ENCODE measurements around the gene AKAP9.
"Not testable (repeated sequence)": the region's sequence is repeated elsewhere in the genome, so short reads cannot be mapped to it uniquely, and the experiment has no call there.

AKAP9 gene

DNA sequence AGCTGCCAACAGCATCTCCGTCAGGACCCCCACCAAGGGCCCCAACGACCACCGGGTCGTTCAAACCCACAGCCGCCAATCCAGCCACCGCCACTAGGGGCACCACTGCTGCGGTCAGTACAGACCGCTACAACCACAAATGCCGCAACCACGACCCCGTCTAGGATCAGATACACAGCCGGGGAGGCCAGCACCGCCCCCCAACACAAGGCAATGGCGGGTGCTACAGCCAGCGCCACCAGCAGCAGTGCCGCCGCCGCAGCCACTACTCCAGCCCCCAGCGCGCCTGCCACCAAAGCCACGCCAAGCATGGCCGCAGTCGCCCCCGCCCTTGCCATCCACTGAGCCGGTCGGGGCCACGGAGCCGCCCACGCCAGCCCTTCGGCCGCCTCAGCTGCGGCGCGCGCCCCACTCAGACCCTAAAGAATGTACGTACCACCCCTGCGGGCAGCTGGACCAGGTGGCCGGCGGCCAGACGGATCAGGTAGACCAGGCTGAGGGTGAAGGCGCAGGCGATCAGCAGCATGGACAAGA is 193.1 kb downstream of the AKAP9 start:
- H3K27ac ChIP-seq (ENCODE audit: insufficient read depth in 1 of 2, low read depth in 1 of 2, low read length in 2 of 2, poor library complexity in 1 of 2, severe bottlenecking in 2 of 2): peak overlapping the region; percentile 94 to 98
- H3K9me3 ChIP-seq (ENCODE audit: control extremely low read depth in 1 of 5, control insufficient read depth in 4 of 5, insufficient read depth in 2 of 5, low read depth in 1 of 5, low read length in 4 of 5): peaks cover 0 to 2% (median 0%) of the 10 kb centered on the region in 5 experiments
- ChIA-PET POLR2A (interaction anchor here (0.6 to 1.2 kb wide), 6 partner anchors 8 to 313 kb away, joined by 3 to 6 read pairs (median 4); partner anchors contain the start of genes AKAP9 and GATAD1), CTCF (interaction anchor here (0.6 to 1.3 kb wide), 4 partner anchors 10 to 112 kb away, joined by 3 to 10 read pairs (median 4); partner anchors contain the start of genes ANKIB1, KRIT1 and LRRD1)
- H3K36me3 ChIP-seq (ENCODE audit: control insufficient read depth in 4 of 4, insufficient read depth in 4 of 4, low read length in 3 of 4): peaks cover 0 to 26% (median 13%) of the 10 kb centered on the region in 4 experiments
- no peaks in the 10 kb centered on the region for H3K27me3 ChIP-seq (replicated peaks in 2 of 5; ENCODE audit: control insufficient read depth in 4 of 5, insufficient read depth in 5 of 5, low read length in 4 of 5)
- WGBS (ENCODE audit: insufficient coverage): 0% methylated on average over 41 of the region's 42 CpGs
- peak overlapping the region; percentile 60 to 94 (median 80) for H3K4me3 ChIP-seq (ENCODE audit: control insufficient read depth in 1 of 7, extremely low read depth in 1 of 7, insufficient read depth in 4 of 7, low read depth in 2 of 7, low read length in 6 of 7)
- peak; percentile 79 to 91 (median 88) for DNase-seq
- peaks cover 3 to 30% (median 16%) of the 10 kb centered on the region in 4 experiments for H3K4me1 ChIP-seq (ENCODE audit: control extremely low read depth in 1 of 4, control insufficient read depth in 4 of 4, insufficient read depth in 4 of 4, low read length in 3 of 4)

DNA sequence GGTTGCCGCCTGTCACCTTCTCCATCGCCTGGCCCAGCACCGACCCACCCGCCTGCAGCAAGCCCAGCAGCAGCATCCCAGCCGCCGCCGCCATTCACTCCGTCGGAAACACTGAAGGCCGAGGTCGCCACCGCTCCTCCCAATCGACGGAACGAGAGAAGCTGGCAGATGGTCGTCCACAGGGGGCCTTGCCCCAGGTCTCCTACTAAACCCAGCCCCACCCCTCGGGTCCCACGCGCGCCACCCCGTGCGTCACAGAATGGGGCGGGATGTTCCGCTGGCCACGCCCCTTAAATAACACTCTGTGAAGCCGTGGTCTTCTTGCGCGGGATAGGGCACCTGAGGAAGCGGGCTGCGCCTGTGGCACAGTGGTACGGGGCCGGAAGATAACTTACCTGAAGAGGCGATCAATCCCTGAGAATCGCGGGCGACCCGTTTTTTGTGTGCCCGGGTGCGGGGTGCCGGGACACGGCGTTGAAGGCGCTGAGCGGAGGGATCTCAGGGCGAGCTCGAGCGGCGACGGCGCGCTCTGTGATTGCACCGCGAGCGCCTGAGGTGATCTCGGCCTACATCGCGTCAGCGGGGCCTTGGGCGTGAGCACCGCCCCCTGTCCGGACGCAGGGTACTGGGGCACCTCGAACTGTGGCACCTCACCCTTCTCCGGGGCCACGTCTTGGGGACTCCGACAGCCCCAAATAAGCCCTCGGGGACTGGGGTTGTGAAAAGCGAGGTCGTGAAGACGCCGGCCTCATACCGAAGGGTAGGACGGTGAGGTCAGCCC is 193.8 kb downstream of the AKAP9 start, which contains the start of gene CYP51A1:
TSS of gene CYP51A1 (minus strand) at position 207 of the 781 bp plus-strand sequence. CDS start at position 94, 113 bp downstream.
- H3K9me3 ChIP-seq (ENCODE audit: control extremely low read depth in 1 of 5, control insufficient read depth in 4 of 5, insufficient read depth in 2 of 5, low read depth in 1 of 5, low read length in 4 of 5): peaks cover 0 to 3% (median 0%) of the 10 kb centered on the region in 5 experiments
- peaks cover 0 to 20% (median 10%) of the 10 kb centered on the region in 4 experiments for H3K36me3 ChIP-seq (ENCODE audit: control insufficient read depth in 4 of 4, insufficient read depth in 4 of 4, low read length in 3 of 4)
- H3K27ac ChIP-seq (ENCODE audit: insufficient read depth in 1 of 2, low read depth in 1 of 2, low read length in 2 of 2, poor library complexity in 1 of 2, severe bottlenecking in 2 of 2): peak within 1 kb of the TSS; percentile 94 to 98
- peaks cover 3 to 30% (median 16%) of the 10 kb centered on the region in 4 experiments for H3K4me1 ChIP-seq (ENCODE audit: control extremely low read depth in 1 of 4, control insufficient read depth in 4 of 4, insufficient read depth in 4 of 4, low read length in 3 of 4)
- 0% methylated on average over 66 of the region's 73 CpGs for WGBS (ENCODE audit: insufficient coverage)
- CTCF ChIA-PET: interaction anchor here (0.9 to 1.3 kb wide), 2 partner anchors 40 to 312 kb away, joined by 3 read pairs; partner anchors contain the start of gene GATAD1
- POLR2A ChIA-PET: interaction anchor here (0.9 to 1.2 kb wide), 6 partner anchors 9 to 313 kb away, joined by 3 to 6 read pairs (median 4); partner anchors contain the start of genes AKAP9 and GATAD1
- H3K27me3 ChIP-seq (replicated peaks in 2 of 5; ENCODE audit: control insufficient read depth in 4 of 5, insufficient read depth in 5 of 5, low read length in 4 of 5): no peaks in the 10 kb centered on the region
- peak within 1 kb of the TSS; percentile 60 to 94 (median 80) for H3K4me3 ChIP-seq (ENCODE audit: control insufficient read depth in 1 of 7, extremely low read depth in 1 of 7, insufficient read depth in 4 of 7, low read depth in 2 of 7, low read length in 6 of 7)
- DNase-seq: peak; percentile 94 to 98 (median 97)

DNA sequence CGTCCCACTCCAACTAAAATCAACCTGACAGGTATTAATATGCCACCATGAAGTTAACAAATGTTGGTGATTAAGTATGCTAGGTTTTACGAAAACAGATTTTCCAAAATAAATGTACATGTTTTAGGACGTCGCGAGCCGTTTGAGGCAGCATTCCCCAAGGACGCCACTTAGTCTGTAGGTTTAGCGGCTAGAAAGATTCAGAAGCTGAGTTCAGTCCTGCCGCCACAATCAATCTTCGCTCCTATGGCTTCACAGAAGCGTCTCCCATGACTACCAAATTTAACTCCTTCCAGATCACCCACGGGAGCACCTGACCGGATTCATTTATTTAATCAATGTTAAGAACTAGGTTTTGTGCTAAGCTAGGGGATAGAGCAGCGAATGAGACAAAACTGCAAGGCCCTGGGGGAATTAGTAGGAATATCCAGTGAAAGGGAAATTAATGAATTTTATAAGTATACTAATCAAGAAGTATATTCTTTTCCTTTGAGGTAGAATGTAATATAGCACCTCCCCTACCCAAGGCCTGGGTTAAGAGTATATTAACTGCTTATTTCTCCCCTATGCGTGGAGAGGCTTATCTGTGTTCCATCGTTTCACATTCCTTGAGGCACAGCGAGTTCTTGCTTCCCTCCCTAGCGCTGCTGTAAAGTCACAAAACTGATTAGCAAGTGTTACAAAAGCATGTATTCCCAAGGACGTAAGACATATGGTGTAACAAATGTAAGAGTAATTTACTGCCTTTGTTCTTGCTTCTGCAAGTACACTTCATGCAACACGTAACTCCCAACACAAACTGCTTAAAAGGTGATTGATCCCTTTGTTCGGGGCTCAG is 194.6 kb downstream of the AKAP9 start:
- Histone ChIP-seq H3K9me3 (ENCODE audit: control extremely low read depth in 1 of 5, control insufficient read depth in 4 of 5, insufficient read depth in 2 of 5, low read depth in 1 of 5, low read length in 4 of 5) (peaks cover 0 to 6% (median 0%) of the 10 kb centered on the region in 5 experiments), H3K27ac (ENCODE audit: insufficient read depth in 1 of 2, low read depth in 1 of 2, low read length in 2 of 2, poor library complexity in 1 of 2, severe bottlenecking in 2 of 2) (peak overlapping the region; percentile 94 to 98), H3K27me3 (replicated peaks in 2 of 5; ENCODE audit: control insufficient read depth in 4 of 5, insufficient read depth in 5 of 5, low read length in 4 of 5) (no peaks in the 10 kb centered on the region), H3K36me3 (ENCODE audit: control insufficient read depth in 4 of 4, insufficient read depth in 4 of 4, low read length in 3 of 4) (peaks cover 0 to 12% (median 4%) of the 10 kb centered on the region in 4 experiments), H3K4me3 (ENCODE audit: control insufficient read depth in 1 of 7, extremely low read depth in 1 of 7, insufficient read depth in 4 of 7, low read depth in 2 of 7, low read length in 6 of 7) (peak overlapping the region; percentile 60 to 94 (median 80)), H3K4me1 (ENCODE audit: control extremely low read depth in 1 of 4, control insufficient read depth in 4 of 4, insufficient read depth in 4 of 4, low read length in 3 of 4) (peaks cover 3 to 30% (median 16%) of the 10 kb centered on the region in 4 experiments)
- ChIA-PET CTCF (interaction anchor here (0.9 to 1.3 kb wide), 2 partner anchors 41 to 312 kb away, joined by 3 read pairs; partner anchors contain the start of gene GATAD1), POLR2A (interaction anchor here (0.9 to 1.2 kb wide), 3 partner anchors 10 to 194 kb away, joined by 4 to 6 read pairs (median 4); partner anchors contain the start of gene AKAP9)
- WGBS (ENCODE audit: insufficient coverage): 46% methylated on average over 18 of the region's 21 CpGs
- peak in 2 of 3 donors; percentile 1 to 60 for DNase-seq

DNA sequence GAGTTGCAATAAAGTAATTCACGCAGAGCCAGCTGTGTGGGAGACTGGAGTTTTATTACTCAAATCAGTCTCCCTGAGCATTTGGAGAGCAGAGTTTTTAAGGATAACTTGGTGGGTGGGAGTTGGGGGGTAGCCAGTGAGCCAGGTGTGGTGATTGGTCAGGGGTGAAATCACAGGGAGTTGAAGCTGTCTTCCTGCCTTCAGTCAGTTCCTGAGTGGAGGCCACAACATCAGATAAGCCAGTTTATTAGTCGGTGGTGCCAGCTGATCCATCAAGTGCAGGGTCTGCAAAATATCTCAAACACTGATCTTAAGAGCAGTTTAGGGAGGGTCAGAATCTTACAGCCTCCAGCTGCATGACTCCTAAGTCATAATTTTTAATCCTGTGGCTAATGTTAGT is 196.9 kb downstream of the AKAP9 start:
- Histone ChIP-seq H3K9me3 (ENCODE audit: control extremely low read depth in 1 of 5, control insufficient read depth in 4 of 5, insufficient read depth in 2 of 5, low read depth in 1 of 5, low read length in 4 of 5) (peaks cover 0 to 6% (median 0%) of the 10 kb centered on the region in 5 experiments), H3K27ac (ENCODE audit: insufficient read depth in 1 of 2, low read depth in 1 of 2, low read length in 2 of 2, poor library complexity in 1 of 2, severe bottlenecking in 2 of 2) (no peak overlapping the region), H3K4me1 (ENCODE audit: control extremely low read depth in 1 of 4, control insufficient read depth in 4 of 4, insufficient read depth in 4 of 4, low read length in 3 of 4) (peaks cover 3 to 21% (median 13%) of the 10 kb centered on the region in 4 experiments), H3K27me3 (replicated peaks in 2 of 5; ENCODE audit: control insufficient read depth in 4 of 5, insufficient read depth in 5 of 5, low read length in 4 of 5) (no peaks in the 10 kb centered on the region), H3K4me3 (ENCODE audit: control insufficient read depth in 1 of 7, extremely low read depth in 1 of 7, insufficient read depth in 4 of 7, low read depth in 2 of 7, low read length in 6 of 7) (no peak overlapping the region), H3K36me3 (ENCODE audit: control insufficient read depth in 4 of 4, insufficient read depth in 4 of 4, low read length in 3 of 4) (no peaks in the 10 kb centered on the region)
- peak in 1 of 3 donors; percentile 28 for DNase-seq
- ChIA-PET POLR2A (no interaction called here), CTCF (no interaction called here)
- 14% methylated on average over 2 of the region's 2 CpGs for WGBS (ENCODE audit: insufficient coverage)

DNA sequence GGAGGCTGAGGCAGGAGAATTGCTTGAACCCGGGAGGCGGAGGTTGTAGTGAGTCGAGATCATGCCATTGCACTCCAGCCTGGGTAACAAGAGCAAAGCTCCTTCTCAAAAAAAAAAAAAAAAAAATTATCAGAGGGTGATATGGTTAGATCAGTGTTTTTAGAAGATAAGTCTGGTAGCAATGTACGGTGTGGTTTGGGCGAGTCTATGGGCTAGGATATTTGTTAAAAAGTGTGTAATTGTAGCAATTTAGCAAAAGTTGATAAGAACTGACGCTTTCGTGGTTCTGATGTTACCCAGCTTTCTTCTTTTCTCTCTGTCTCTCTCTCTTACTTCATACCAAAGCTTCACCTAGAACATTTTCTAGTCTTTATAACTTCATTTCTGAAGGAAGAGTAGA is 200.5 kb downstream of the AKAP9 start:
- no peak for DNase-seq
- Histone ChIP-seq H3K27ac (ENCODE audit: insufficient read depth in 1 of 2, low read depth in 1 of 2, low read length in 2 of 2, poor library complexity in 1 of 2, severe bottlenecking in 2 of 2) (no peak overlapping the region), H3K36me3 (ENCODE audit: control insufficient read depth in 4 of 4, insufficient read depth in 4 of 4, low read length in 3 of 4) (no peaks in the 10 kb centered on the region), H3K4me3 (ENCODE audit: control insufficient read depth in 1 of 7, extremely low read depth in 1 of 7, insufficient read depth in 4 of 7, low read depth in 2 of 7, low read length in 6 of 7) (no peak overlapping the region), H3K4me1 (ENCODE audit: control extremely low read depth in 1 of 4, control insufficient read depth in 4 of 4, insufficient read depth in 4 of 4, low read length in 3 of 4) (peaks cover 0 to 5% (median 2%) of the 10 kb centered on the region in 4 experiments), H3K9me3 (ENCODE audit: control extremely low read depth in 1 of 5, control insufficient read depth in 4 of 5, insufficient read depth in 2 of 5, low read depth in 1 of 5, low read length in 4 of 5) (peaks cover 0 to 6% (median 0%) of the 10 kb centered on the region in 5 experiments), H3K27me3 (replicated peaks in 2 of 5; ENCODE audit: control insufficient read depth in 4 of 5, insufficient read depth in 5 of 5, low read length in 4 of 5) (no peaks in the 10 kb centered on the region)
- 100% methylated on average over 2 of the region's 7 CpGs for WGBS (ENCODE audit: insufficient coverage)
- CTCF ChIA-PET: interaction anchor here (1.6 kb wide), 1 partner anchor 9 kb away, joined by 3 read pairs; no protein-coding TSS in a partner anchor
- POLR2A ChIA-PET: no interaction called here

DNA sequence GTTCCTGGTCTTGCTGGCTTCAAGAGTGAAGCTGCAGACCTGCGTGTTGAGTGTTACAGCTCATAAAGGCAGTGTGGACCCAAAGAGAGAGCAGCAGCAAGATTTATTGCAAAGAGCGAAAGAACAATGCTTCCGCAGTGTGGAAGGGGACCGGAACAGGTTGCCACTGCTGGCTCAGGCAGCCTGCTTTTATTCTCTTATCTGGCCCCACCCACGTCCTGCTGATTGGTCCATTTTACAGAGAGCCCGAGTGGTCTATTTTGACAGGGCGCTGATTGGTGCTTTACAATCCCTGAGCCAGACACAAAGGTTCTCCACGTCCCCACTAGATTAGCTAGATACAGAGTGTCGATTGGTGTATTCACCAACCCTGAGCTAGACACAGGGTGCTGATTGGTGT is 202.1 kb downstream of the AKAP9 start:
- POLR2A ChIA-PET; H3K27me3 ChIP-seq (replicated peaks in 2 of 5; ENCODE audit: control insufficient read depth in 4 of 5, insufficient read depth in 5 of 5, low read length in 4 of 5); H3K9me3 ChIP-seq (ENCODE audit: control extremely low read depth in 1 of 5, control insufficient read depth in 4 of 5, insufficient read depth in 2 of 5, low read depth in 1 of 5, low read length in 4 of 5); H3K4me3 ChIP-seq (ENCODE audit: control insufficient read depth in 1 of 7, extremely low read depth in 1 of 7, insufficient read depth in 4 of 7, low read depth in 2 of 7, low read length in 6 of 7); CTCF ChIA-PET; H3K36me3 ChIP-seq (ENCODE audit: control insufficient read depth in 4 of 4, insufficient read depth in 4 of 4, low read length in 3 of 4); H3K27ac ChIP-seq (ENCODE audit: insufficient read depth in 1 of 2, low read depth in 1 of 2, low read length in 2 of 2, poor library complexity in 1 of 2, severe bottlenecking in 2 of 2); DNase-seq; H3K4me1 ChIP-seq (ENCODE audit: control extremely low read depth in 1 of 4, control insufficient read depth in 4 of 4, insufficient read depth in 4 of 4, low read length in 3 of 4): not testable (repeated sequence)
- 99% methylated on average over 9 of the region's 9 CpGs for WGBS (ENCODE audit: insufficient coverage)
